Loucy (cell line): ENCODE measurements around the gene ASMT.
A peak's percentile ranks its signal among the peaks of the same experiment; 100 is the strongest.

Experiments
- H2AFZ ChIP-seq: fragments of 200-600 bp; sonication (generic); 2 replicates; pipeline ENCODE4 v1.6.0; 2016; ENCODE audit warnings: antibody characterized with exemption, mild to moderate bottlenecking, low read length, moderate library complexity
- H3F3A ChIP-seq: fragments of 200-600 bp; 2 replicates; pipeline ENCODE4 v1.6.0; 2016; ENCODE audit warnings: antibody characterized with exemption, low read depth, mild to moderate bottlenecking
- H3K27me3 ChIP-seq: fragments of 200-600 bp; sonication (generic); 2 replicates; pipeline ENCODE4 v1.6.1; 2014; ENCODE audit warnings: low read length, mild to moderate bottlenecking; ENCODE audit not compliant: insufficient read depth, poor library complexity, severe bottlenecking
- H3K36me3 ChIP-seq: fragments of 200-600 bp; sonication (generic); 2 replicates; pipeline ENCODE4 v1.6.1; 2016; ENCODE audit warnings: low read length; ENCODE audit not compliant: insufficient read depth
- H3K4me1 ChIP-seq: fragments of 200-600 bp; sonication (generic); 2 replicates; pipeline ENCODE4 v1.5.1; 2014; ENCODE audit warnings: low read length, mild to moderate bottlenecking; ENCODE audit not compliant: insufficient read depth, poor library complexity, severe bottlenecking
- H3K4me2 ChIP-seq: fragments of 200-600 bp; sonication (generic); 2 replicates; pipeline ENCODE4 v1.6.0; 2014; ENCODE audit warnings: antibody characterized with exemption, low read length, low read depth, mild to moderate bottlenecking; ENCODE audit not compliant: poor library complexity, severe bottlenecking
- H3K4me3 ChIP-seq: fragments of 200-600 bp; sonication (generic); 2 replicates; pipeline ENCODE4 v1.5.1; 2014; ENCODE audit warnings: low read length, mild to moderate bottlenecking, mixed read lengths; ENCODE audit not compliant: poor library complexity, severe bottlenecking
- H3K79me2 ChIP-seq: fragments of 200-600 bp; sonication (generic); 2 replicates; pipeline ENCODE4 v1.6.1; 2014; ENCODE audit warnings: low read length; ENCODE audit not compliant: insufficient read depth
- H3K9ac ChIP-seq: fragments of 200-600 bp; sonication (generic); 2 replicates; pipeline ENCODE4 v1.6.0; 2014; ENCODE audit warnings: mild to moderate bottlenecking, low read depth, low read length, moderate library complexity; ENCODE audit not compliant: poor library complexity, severe bottlenecking
- H3K9me2 ChIP-seq: fragments of 200-600 bp; sonication (generic); replicated peaks from 2 replicates; pipeline ENCODE4 v1.6.1; 2016; ENCODE audit warnings: low read depth, low read length, mixed read lengths
- H3K9me3 ChIP-seq: fragments of 200-600 bp; sonication (generic); 2 replicates; pipeline ENCODE4 v1.6.1; 2014; ENCODE audit warnings: mild to moderate bottlenecking, antibody characterized with exemption, low read length, low read depth; ENCODE audit not compliant: insufficient read depth
- H4K20me1 ChIP-seq: fragments of 200-600 bp; sonication (generic); 2 replicates; pipeline ENCODE4 v1.6.0; 2014; ENCODE audit warnings: antibody characterized with exemption, low read length, mild to moderate bottlenecking; ENCODE audit not compliant: insufficient read depth, poor library complexity, severe bottlenecking
- EZH2phosphoT487 ChIP-seq: fragments of 200-600 bp; IDR thresholded peaks from 2 replicates; pipeline ENCODE4 v1.6.1; 2018; ENCODE audit warnings: antibody characterized with exemption, mild to moderate bottlenecking, moderate library complexity, borderline replicate concordance
- TF ChIP-seq, protein P1 (sequence below): fragments of 200-600 bp; sonication (generic); conservative IDR thresholded peaks from 2 replicates; pipeline ENCODE4 v1.5.1; 2014; ENCODE audit warnings: mild to moderate bottlenecking, antibody characterized with exemption, low read length

ASMT gene

DNA sequence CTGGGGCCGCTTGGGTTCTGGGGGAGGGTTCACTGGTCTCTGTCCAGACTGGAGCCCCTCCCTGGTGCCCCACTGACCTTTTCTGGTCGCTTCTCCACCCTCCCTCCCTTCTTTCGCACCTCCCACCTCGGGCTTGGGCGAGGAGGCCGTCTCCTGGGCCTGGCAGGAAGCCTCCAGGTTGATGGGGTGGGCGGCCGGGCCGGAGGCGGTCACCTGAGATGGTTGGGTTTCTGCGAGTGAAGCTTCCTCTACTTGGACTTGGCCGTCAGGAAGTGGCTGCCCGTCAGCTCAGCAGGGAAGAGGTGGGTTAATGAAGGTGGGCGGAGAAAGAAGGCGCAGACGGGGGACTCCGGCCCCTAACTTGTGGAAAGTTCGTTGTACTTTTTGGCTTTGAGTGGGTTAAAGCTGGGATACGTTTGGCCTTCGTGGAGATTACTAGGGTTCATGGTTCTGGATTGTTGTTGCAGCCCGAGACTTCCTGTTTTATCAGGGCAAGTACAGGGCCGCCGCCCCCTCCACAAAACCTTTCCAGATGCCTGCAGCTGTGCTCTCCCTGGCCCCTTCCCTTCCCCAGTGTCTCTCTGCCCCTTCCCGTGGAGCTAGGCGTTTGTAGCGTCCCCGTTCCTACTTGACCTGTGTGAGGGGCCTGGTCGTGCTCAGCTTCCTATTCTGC lies 22.3 kb upstream of the ASMT start:
- Histone ChIP-seq H3F3A (no peaks in the 10 kb centered on the region), H4K20me1 (peaks cover 26% of the 10 kb centered on the region), H3K4me2 (peak overlapping the region; percentile 77), H3K9ac (peak overlapping the region; percentile 77), H3K79me2 (peaks cover 50% of the 10 kb centered on the region), H3K27me3 (no peaks in the 10 kb centered on the region), H3K9me2 (no peaks in the 10 kb centered on the region), H2AFZ (no peak overlapping the region), H3K4me3 (peak overlapping the region; percentile 84), H3K4me1 (no peaks in the 10 kb centered on the region), H3K36me3 (peaks cover 32% of the 10 kb centered on the region; the same call in 1 of the 2 replicates), H3K9me3 (no peaks in the 10 kb centered on the region)
- TF ChIP-seq EZH2phosphoT487 = no peak
- TF ChIP-seq, protein P1, sequence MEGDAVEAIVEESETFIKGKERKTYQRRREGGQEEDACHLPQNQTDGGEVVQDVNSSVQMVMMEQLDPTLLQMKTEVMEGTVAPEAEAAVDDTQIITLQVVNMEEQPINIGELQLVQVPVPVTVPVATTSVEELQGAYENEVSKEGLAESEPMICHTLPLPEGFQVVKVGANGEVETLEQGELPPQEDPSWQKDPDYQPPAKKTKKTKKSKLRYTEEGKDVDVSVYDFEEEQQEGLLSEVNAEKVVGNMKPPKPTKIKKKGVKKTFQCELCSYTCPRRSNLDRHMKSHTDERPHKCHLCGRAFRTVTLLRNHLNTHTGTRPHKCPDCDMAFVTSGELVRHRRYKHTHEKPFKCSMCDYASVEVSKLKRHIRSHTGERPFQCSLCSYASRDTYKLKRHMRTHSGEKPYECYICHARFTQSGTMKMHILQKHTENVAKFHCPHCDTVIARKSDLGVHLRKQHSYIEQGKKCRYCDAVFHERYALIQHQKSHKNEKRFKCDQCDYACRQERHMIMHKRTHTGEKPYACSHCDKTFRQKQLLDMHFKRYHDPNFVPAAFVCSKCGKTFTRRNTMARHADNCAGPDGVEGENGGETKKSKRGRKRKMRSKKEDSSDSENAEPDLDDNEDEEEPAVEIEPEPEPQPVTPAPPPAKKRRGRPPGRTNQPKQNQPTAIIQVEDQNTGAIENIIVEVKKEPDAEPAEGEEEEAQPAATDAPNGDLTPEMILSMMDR = no peak

DNA sequence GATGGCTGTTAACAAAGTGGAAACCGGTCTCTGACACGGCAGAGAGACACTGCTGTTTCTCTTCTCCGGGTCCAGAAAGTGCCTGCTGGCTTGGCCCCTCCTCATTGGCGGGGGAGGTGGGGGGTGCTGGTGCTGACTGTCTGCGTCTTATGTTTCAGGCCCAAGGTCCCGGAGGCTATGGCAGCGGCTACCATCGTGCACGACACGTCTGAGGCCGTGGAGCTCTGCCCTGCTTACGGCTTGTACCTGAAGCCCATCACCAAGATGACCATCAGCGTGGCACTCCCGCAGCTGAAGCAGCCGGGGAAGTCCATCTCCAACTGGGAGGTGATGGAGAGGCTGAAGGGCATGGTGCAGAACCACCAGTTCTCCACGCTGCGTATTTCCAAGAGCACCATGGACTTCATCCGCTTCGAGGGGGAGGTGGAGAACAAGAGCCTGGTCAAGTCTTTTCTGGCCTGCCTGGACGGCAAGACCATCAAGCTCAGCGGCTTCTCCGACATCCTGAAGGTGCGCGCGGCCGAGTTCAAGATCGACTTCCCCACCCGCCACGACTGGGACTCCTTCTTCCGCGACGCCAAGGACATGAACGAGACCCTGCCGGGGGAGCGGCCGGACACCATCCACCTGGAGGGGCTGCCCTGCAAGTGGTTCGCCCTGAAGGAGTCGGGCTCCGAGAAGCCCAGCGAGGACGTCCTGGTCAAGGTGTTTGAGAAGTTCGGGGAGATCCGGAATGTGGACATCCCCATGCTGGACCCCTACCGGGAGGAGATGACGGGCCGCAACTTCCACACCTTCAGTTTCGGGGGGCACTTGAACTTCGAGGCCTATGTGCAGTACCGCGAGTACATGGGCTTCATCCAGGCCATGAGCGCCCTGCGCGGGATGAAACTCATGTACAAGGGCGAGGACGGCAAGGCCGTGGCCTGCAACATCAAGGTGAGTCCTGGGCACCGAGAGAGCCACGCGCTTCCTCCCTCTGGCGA lies 21.3 kb upstream of the ASMT start:
- Histone ChIP-seq H3K9me2 (no peaks in the 10 kb centered on the region), H3K4me3 (peak overlapping the region; percentile 84), H3K4me2 (peak overlapping the region; percentile 77), H3K4me1 (no peaks in the 10 kb centered on the region), H3K79me2 (peaks cover 57% of the 10 kb centered on the region), H3K36me3 (peaks cover 32% of the 10 kb centered on the region; the same call in 1 of the 2 replicates), H2AFZ (no peak overlapping the region), H4K20me1 (peaks cover 27% of the 10 kb centered on the region), H3K27me3 (no peaks in the 10 kb centered on the region), H3K9ac (peak overlapping the region; percentile 77), H3F3A (no peaks in the 10 kb centered on the region), H3K9me3 (no peaks in the 10 kb centered on the region)
- TF ChIP-seq EZH2phosphoT487 = no peak
- TF ChIP-seq, protein P1 = no peak

DNA sequence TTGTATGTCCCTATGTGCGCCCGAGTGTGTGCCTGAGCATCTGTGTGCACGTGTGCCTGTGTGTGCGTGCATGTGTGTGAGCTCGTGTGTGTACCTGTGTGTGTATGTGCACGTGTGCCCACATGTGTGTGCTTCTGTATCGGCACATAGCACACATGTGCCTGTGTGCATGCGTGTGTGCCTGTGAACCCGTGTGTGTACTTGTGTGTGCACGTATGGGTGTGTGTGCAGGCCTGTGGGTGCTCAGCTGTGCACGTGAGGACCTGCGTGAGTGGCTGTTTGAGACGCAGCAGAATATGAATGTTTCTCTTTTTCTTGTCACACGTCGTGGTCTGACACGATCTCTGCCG lies 19.2 kb upstream of the ASMT start:
- Histone ChIP-seq H3F3A (no peaks in the 10 kb centered on the region), H3K79me2 (peaks cover 57% of the 10 kb centered on the region), H3K36me3 (peaks cover 50% of the 10 kb centered on the region; the same call in 1 of the 2 replicates), H3K9me2 (no peaks in the 10 kb centered on the region), H3K27me3 (no peaks in the 10 kb centered on the region), H3K9me3 (no peaks in the 10 kb centered on the region), H4K20me1 (peaks cover 27% of the 10 kb centered on the region), H3K9ac (no peak overlapping the region), H3K4me2 (no peak overlapping the region), H3K4me3 (no peak overlapping the region), H3K4me1 (no peaks in the 10 kb centered on the region), H2AFZ (no peak overlapping the region)
- no peak for TF ChIP-seq EZH2phosphoT487
- TF ChIP-seq, protein P1 = no peak
